Ascending aorta (tissue), 2 donors: Measurements from ENCODE around the gene PTPRN2. TPM values are rescaled to one million over a fixed set of nuclear protein-coding genes. Genes with fewer than 3 reads are reported as not detected.

Source experiments
- DNase-seq, 2 donors: peaks; one replicate each; pipeline ENCODE4 v3.0.0-alpha.2; 2019; ENCODE audit warnings: low spot score in 2 of 2
- H3K27ac ChIP-seq, 2 donors: fragments of 200-600 bp; sonication (generic); one replicate each; pipeline ENCODE4 v1.5.1; 2016 to 2017; ENCODE audit warnings: mild to moderate bottlenecking in 1 of 2
- H3K27me3 ChIP-seq: fragments of 200-600 bp; sonication (generic); one replicate; pipeline ENCODE4 v1.5.1; 2017
- H3K36me3 ChIP-seq, 2 donors: fragments of 200-600 bp; sonication (generic); one replicate each; pipeline ENCODE4 v1.5.1; 2016
- H3K4me1 ChIP-seq, 2 donors: fragments of 200-600 bp; sonication (generic); one replicate each; pipeline ENCODE4 v1.5.1; 2016 to 2017; ENCODE audit warnings: mild to moderate bottlenecking in 1 of 2
- H3K4me3 ChIP-seq, 2 donors: fragments of 200-600 bp; sonication (generic); one replicate each; pipeline ENCODE4 v1.5.1; 2016 to 2017; ENCODE audit warnings: mild to moderate bottlenecking in 1 of 2
- H3K9me3 ChIP-seq, 2 donors: fragments of 200-600 bp; sonication (generic); one replicate each; pipeline ENCODE4 v1.5.1; 2016
- CTCF ChIP-seq, 3 experiments: fragments of 200-600 bp in 2 of 3; fragments of 450-650 bp in 1 of 3; sonication (generic) in 2 of 3; IDR thresholded peaks; one replicate each; pipeline ENCODE4 v1.5.1; 2016 to 2019; ENCODE audit warnings: antibody characterized with exemption in 3 of 3, mild to moderate bottlenecking in 1 of 3, moderate library complexity in 1 of 3
- intact Hi-C: fragments of 100-400 bp; cut with DNase I; formaldehyde crosslinking; loops from one replicate; pipeline ENCODE4 v1.15.1; 2023
- total RNA-seq: library from RNA; depleted of rRNA; stranded (reverse); fragments of >200 nt; gene quantifications from one replicate; pipeline ENCODE4 v1.1.0, GENCODE V29; 2016

PTPRN2 gene
- total RNA-seq, 1 donor from 2014 or later: 7.3 TPM

GRCh38 chr7:157932498-157933218 lies 655.0 kb downstream of the PTPRN2 start:
- no peak for TF ChIP-seq CTCF (IDR thresholded peaks at IDR 0.05)

GRCh38 chr7:157930926-157931466 lies 656.6 kb downstream of the PTPRN2 start:
- Histone ChIP-seq H3K27me3 (no peaks in the 10 kb centered on the region), H3K4me1 (no peaks in the 10 kb centered on the region), H3K36me3 (no peaks in the 10 kb centered on the region), H3K9me3 (peaks cover 0 to 15% of the 10 kb centered on the region in 2 donors), H3K4me3 (no peak overlapping the region), H3K27ac (no peak overlapping the region)
- intact Hi-C loops: no loop called here
- no peak for DNase-seq
- no peak for TF ChIP-seq CTCF (IDR thresholded peaks at IDR 0.05)

More at GRCh38 chr7:157932498-157933218, 655.0 kb downstream of the PTPRN2 start:
- Histone ChIP-seq H3K4me1 (no peaks in the 10 kb centered on the region), H3K27ac (no peak overlapping the region), H3K4me3 (no peak overlapping the region), H3K27me3 (no peaks in the 10 kb centered on the region), H3K36me3 (no peaks in the 10 kb centered on the region), H3K9me3 (peaks cover 0 to 15% of the 10 kb centered on the region in 2 donors)
- DNase-seq: no peak
- intact Hi-C loops: no loop called here

- no peak for TF ChIP-seq CTCF (IDR thresholded peaks at IDR 0.05)
- Histone ChIP-seq H3K27ac (no peak overlapping the region), H3K27me3 (no peaks in the 10 kb centered on the region), H3K36me3 (no peaks in the 10 kb centered on the region), H3K9me3 (peaks cover 0 to 15% of the 10 kb centered on the region in 2 donors), H3K4me3 (no peak overlapping the region), H3K4me1 (no peaks in the 10 kb centered on the region)
- no peak for DNase-seq
- intact Hi-C loops: no loop called here
Measured at GRCh38 chr7:157930441-157930840, 657.2 kb downstream of the PTPRN2 start.

GRCh38 chr7:157929671-157930070 lies 658.0 kb downstream of the PTPRN2 start:
- H3K27me3 ChIP-seq: no peaks in the 10 kb centered on the region
- TF ChIP-seq CTCF (IDR thresholded peaks at IDR 0.05): no peak
- peaks cover 0 to 15% of the 10 kb centered on the region in 2 donors for H3K9me3 ChIP-seq
- no peak overlapping the region for H3K4me3 ChIP-seq
- H3K27ac ChIP-seq: no peak overlapping the region
- H3K4me1 ChIP-seq: no peaks in the 10 kb centered on the region
- intact Hi-C loops: no loop called here
- H3K36me3 ChIP-seq: no peaks in the 10 kb centered on the region
- no peak for DNase-seq

- intact Hi-C loops: no loop called here
Measured at GRCh38 chr7:157928808-157929425, 658.7 kb downstream of the PTPRN2 start.

More at GRCh38 chr7:157928808-157929425, 658.7 kb downstream of the PTPRN2 start:
- H3K27ac ChIP-seq: no peak overlapping the region
- H3K27me3 ChIP-seq: no peaks in the 10 kb centered on the region
- no peak for TF ChIP-seq CTCF (IDR thresholded peaks at IDR 0.05)
- no peak for DNase-seq
- H3K9me3 ChIP-seq: peaks cover 0 to 12% of the 10 kb centered on the region in 2 donors
- no peaks in the 10 kb centered on the region for H3K36me3 ChIP-seq
- no peak overlapping the region for H3K4me3 ChIP-seq
- no peaks in the 10 kb centered on the region for H3K4me1 ChIP-seq
